GM12878 (cell line): ENCODE results near the gene INTS14. TPM values are rescaled to one million over a fixed set of nuclear protein-coding genes. Genes with fewer than 3 reads are reported as not detected.

Source experiments
- ATF7 ChIP-seq: fragments of 450-650 bp; IDR thresholded peaks from 2 replicates; pipeline ENCODE4 v1.6.1; 2016; ENCODE audit warnings: low read depth, mild to moderate bottlenecking
- BACH1 ChIP-seq: fragments of 450-650 bp; IDR thresholded peaks from 2 replicates; pipeline ENCODE4 v1.6.1; 2017; ENCODE audit warnings: mild to moderate bottlenecking, borderline replicate concordance
- CBFB ChIP-seq: IDR thresholded peaks from 2 replicates; pipeline ENCODE4 v1.6.1; 2016; ENCODE audit warnings: antibody characterized with exemption, low read depth
- CHD1 ChIP-seq: IDR thresholded peaks from 2 replicates; pipeline ENCODE4 v1.6.1; 2012; ENCODE audit warnings: low read depth, low read length, improper control_type of control experiment
- DPF2 ChIP-seq: fragments of 450-650 bp; IDR thresholded peaks from 2 replicates; pipeline ENCODE4 v1.6.1; 2017; ENCODE audit warnings: mild to moderate bottlenecking
- EED ChIP-seq: sonication (generic); IDR thresholded peaks from 2 replicates; pipeline ENCODE4 v1.6.1; 2016; ENCODE audit warnings: antibody characterized with exemption, low read depth
- EZH2 ChIP-seq: IDR thresholded peaks from 2 replicates; pipeline ENCODE4 v1.6.1; 2012; ENCODE audit warnings: low read depth, mild to moderate bottlenecking, control low read depth, inconsistent platforms, low read length, borderline replicate concordance; ENCODE audit not compliant: control insufficient read depth
- FOXM1 ChIP-seq: IDR thresholded peaks from 2 replicates; pipeline ENCODE4 v1.6.1; 2012; ENCODE audit warnings: low read depth, mild to moderate bottlenecking, inconsistent platforms, low read length, moderate library complexity
- GATAD2B ChIP-seq: fragments of 450-650 bp; conservative IDR thresholded peaks from 2 replicates; pipeline ENCODE4 v1.6.1; 2017; ENCODE audit warnings: low read depth, mild to moderate bottlenecking, moderate library complexity
- IKZF2 ChIP-seq, 2 experiments: fragments of 450-650 bp; IDR thresholded peaks; 2 replicates each; pipeline ENCODE4 v1.6.1; 2017; ENCODE audit warnings: mild to moderate bottlenecking in 2 of 2, moderate library complexity in 2 of 2
- JUNB ChIP-seq: IDR thresholded peaks from 2 replicates; pipeline ENCODE4 v1.6.1; 2016; ENCODE audit warnings: antibody characterized with exemption, mild to moderate bottlenecking
- MTA2 ChIP-seq: fragments of 450-650 bp; IDR thresholded peaks from 2 replicates; pipeline ENCODE4 v1.6.1; 2016; ENCODE audit warnings: low read depth, mild to moderate bottlenecking, moderate library complexity
- NFIC ChIP-seq: IDR thresholded peaks from 2 replicates; pipeline ENCODE4 v1.6.1; 2012; ENCODE audit warnings: low read depth, mild to moderate bottlenecking, inconsistent platforms, low read length, moderate library complexity
- NFYA ChIP-seq: IDR thresholded peaks from 2 replicates; pipeline ENCODE4 v1.6.1; 2011; ENCODE audit warnings: low read depth, mild to moderate bottlenecking, low read length, improper control_type of control experiment, borderline replicate concordance
- NR2C2 ChIP-seq: IDR thresholded peaks from 2 replicates; pipeline ENCODE4 v1.6.1; 2011; ENCODE audit warnings: borderline replicate concordance, low read depth; ENCODE audit not compliant: control insufficient read depth, insufficient read length
- RUNX3 ChIP-seq: IDR thresholded peaks from 2 replicates; pipeline ENCODE4 v1.6.1; 2012; ENCODE audit warnings: low read length, inconsistent platforms
- SMARCA5 ChIP-seq: fragments of 450-650 bp; IDR thresholded peaks from 2 replicates; pipeline ENCODE4 v1.6.1; 2017; ENCODE audit warnings: mild to moderate bottlenecking
- YBX1 ChIP-seq: fragments of 450-650 bp; IDR thresholded peaks from 2 replicates; pipeline ENCODE4 v1.6.1; 2016; ENCODE audit warnings: antibody characterized with exemption
- polyA plus RNA-seq, 11 experiments: library from polyadenylated mRNA; depleted of rRNA in 4 of 11; unstranded in 6 of 11; stranded (reverse) in 5 of 11; fragments of >200 nt; fragmentation: Nextera tagmentation in 4 of 11; fragmentation: Illumina TruSeq in 1 of 11; extraction: Ambion mirVana in 4 of 11; extraction: Trizol in 1 of 11; gene quantifications; 1 replicate in 1 of 11; 2 replicates in 10 of 11; pipeline versions ENCODE4 v1.2.1 to v1.2.3, GENCODE V29; 2011 to 2016; ENCODE audit warnings: inconsistent platforms in 2 of 11, missing spikeins in 2 of 11, low read depth in 1 of 11
- total RNA-seq, 4 experiments: library from RNA; depleted of rRNA in 3 of 4; stranded (reverse); fragments of >200 nt in 3 of 4; fragmentation: Illumina TruSeq in 1 of 4; extraction: Trizol in 1 of 4; gene quantifications; 2 replicates each; pipeline versions ENCODE4 v1.2.1 to v1.2.3, GENCODE V29; 2013 to 2021
- TF ChIP-seq, protein P1 (sequence below): fragments of 450-650 bp; IDR thresholded peaks from 2 replicates; pipeline ENCODE4 v1.6.1; 2017; ENCODE audit warnings: antibody characterized with exemption, mild to moderate bottlenecking, moderate library complexity
- TF ChIP-seq, protein P2 (sequence below): fragments of 450-650 bp; formaldehyde crosslinking; IDR thresholded peaks from 2 replicates; pipeline ENCODE4 v1.4.0; 2020; ENCODE audit warnings: mild to moderate bottlenecking, moderate library complexity
- TF ChIP-seq, protein P3 (sequence below): IDR thresholded peaks from 2 replicates; pipeline ENCODE4 v1.6.1; 2012; ENCODE audit warnings: low read depth, low read length, improper control_type of control experiment
- TF ChIP-seq, protein P4 (sequence below): IDR thresholded peaks from 2 replicates; pipeline ENCODE4 v1.6.1; 2011; ENCODE audit warnings: low read depth, mild to moderate bottlenecking, low read length, moderate library complexity, borderline replicate concordance; ENCODE audit errors: extremely low read depth
- TF ChIP-seq, protein P5 (sequence below): fragments of 450-650 bp; IDR thresholded peaks from 2 replicates; pipeline ENCODE4 v1.6.1; 2017; ENCODE audit warnings: low read depth, mild to moderate bottlenecking, moderate library complexity

INTS14 gene
- total and polyA plus RNA-seq, 10 of the 15 experiments (the other 5 are each of a cell fraction or from before 2014, with no cell fraction given) = 36.8 to 76.9 (median 47.7) TPM

DNA sequence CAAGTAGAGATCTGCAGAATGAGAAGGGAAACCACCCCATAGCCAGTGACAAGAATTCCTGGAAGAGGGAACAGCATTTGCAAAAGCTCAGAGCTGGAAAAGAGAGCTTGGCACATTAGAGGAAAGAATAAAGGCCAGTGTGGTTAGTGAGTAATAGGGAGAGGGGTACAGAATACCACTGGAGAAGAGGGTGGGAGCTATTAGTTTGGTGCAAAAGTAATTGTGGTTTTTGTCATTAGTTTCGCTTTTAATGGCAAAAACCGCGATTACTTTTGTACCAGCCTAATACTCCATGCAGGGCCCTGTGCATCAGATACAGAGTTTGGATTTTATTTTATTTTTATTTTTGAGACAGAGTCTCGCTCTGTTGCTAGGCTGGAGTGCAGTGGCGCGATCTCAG lies 20.6 kb upstream of the INTS14 start (continued):
- TF ChIP-seq, protein P1, sequence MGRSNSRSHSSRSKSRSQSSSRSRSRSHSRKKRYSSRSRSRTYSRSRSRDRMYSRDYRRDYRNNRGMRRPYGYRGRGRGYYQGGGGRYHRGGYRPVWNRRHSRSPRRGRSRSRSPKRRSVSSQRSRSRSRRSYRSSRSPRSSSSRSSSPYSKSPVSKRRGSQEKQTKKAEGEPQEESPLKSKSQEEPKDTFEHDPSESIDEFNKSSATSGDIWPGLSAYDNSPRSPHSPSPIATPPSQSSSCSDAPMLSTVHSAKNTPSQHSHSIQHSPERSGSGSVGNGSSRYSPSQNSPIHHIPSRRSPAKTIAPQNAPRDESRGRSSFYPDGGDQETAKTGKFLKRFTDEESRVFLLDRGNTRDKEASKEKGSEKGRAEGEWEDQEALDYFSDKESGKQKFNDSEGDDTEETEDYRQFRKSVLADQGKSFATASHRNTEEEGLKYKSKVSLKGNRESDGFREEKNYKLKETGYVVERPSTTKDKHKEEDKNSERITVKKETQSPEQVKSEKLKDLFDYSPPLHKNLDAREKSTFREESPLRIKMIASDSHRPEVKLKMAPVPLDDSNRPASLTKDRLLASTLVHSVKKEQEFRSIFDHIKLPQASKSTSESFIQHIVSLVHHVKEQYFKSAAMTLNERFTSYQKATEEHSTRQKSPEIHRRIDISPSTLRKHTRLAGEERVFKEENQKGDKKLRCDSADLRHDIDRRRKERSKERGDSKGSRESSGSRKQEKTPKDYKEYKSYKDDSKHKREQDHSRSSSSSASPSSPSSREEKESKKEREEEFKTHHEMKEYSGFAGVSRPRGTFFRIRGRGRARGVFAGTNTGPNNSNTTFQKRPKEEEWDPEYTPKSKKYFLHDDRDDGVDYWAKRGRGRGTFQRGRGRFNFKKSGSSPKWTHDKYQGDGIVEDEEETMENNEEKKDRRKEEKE = no peak
- TF ChIP-seq SMARCA5 (no peak), MTA2 (peak; percentile 90), GATAD2B (0 out of 2 replicates have a peak, but pooled peaks have one; percentile 27), RUNX3 (peak; percentile 98), FOXM1 (peak; percentile 49; the same call in 1 of the 2 replicates), CHD1 (no peak), EZH2 (no peak), NFYA (no peak), NR2C2 (no peak), YBX1 (no peak), ATF7 (peak; percentile 32; the same call in 1 of the 2 replicates), EED (peak; percentile 82), NFIC (peak; percentile 76), CBFB (peak; percentile 93), DPF2 (peak; percentile 75), JUNB (peak; percentile 86), IKZF2 (IDR thresholded peaks at IDR 0.05) (peak; percentile 88 to 91), BACH1 (0 out of 2 replicates have a peak, but pooled peaks have one; percentile 24)
- TF ChIP-seq, protein P2, sequence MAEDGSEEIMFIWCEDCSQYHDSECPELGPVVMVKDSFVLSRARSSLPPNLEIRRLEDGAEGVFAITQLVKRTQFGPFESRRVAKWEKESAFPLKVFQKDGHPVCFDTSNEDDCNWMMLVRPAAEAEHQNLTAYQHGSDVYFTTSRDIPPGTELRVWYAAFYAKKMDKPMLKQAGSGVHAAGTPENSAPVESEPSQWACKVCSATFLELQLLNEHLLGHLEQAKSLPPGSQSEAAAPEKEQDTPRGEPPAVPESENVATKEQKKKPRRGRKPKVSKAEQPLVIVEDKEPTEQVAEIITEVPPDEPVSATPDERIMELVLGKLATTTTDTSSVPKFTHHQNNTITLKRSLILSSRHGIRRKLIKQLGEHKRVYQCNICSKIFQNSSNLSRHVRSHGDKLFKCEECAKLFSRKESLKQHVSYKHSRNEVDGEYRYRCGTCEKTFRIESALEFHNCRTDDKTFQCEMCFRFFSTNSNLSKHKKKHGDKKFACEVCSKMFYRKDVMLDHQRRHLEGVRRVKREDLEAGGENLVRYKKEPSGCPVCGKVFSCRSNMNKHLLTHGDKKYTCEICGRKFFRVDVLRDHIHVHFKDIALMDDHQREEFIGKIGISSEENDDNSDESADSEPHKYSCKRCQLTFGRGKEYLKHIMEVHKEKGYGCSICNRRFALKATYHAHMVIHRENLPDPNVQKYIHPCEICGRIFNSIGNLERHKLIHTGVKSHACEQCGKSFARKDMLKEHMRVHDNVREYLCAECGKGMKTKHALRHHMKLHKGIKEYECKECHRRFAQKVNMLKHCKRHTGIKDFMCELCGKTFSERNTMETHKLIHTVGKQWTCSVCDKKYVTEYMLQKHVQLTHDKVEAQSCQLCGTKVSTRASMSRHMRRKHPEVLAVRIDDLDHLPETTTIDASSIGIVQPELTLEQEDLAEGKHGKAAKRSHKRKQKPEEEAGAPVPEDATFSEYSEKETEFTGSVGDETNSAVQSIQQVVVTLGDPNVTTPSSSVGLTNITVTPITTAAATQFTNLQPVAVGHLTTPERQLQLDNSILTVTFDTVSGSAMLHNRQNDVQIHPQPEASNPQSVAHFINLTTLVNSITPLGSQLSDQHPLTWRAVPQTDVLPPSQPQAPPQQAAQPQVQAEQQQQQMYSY (CRISPR knock-in tag) = no peak
- TF ChIP-seq, protein P3, sequence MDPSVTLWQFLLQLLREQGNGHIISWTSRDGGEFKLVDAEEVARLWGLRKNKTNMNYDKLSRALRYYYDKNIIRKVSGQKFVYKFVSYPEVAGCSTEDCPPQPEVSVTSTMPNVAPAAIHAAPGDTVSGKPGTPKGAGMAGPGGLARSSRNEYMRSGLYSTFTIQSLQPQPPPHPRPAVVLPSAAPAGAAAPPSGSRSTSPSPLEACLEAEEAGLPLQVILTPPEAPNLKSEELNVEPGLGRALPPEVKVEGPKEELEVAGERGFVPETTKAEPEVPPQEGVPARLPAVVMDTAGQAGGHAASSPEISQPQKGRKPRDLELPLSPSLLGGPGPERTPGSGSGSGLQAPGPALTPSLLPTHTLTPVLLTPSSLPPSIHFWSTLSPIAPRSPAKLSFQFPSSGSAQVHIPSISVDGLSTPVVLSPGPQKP = no peak
- TF ChIP-seq, protein P4, sequence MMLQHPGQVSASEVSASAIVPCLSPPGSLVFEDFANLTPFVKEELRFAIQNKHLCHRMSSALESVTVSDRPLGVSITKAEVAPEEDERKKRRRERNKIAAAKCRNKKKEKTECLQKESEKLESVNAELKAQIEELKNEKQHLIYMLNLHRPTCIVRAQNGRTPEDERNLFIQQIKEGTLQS = no peak
- TF ChIP-seq, protein P5, sequence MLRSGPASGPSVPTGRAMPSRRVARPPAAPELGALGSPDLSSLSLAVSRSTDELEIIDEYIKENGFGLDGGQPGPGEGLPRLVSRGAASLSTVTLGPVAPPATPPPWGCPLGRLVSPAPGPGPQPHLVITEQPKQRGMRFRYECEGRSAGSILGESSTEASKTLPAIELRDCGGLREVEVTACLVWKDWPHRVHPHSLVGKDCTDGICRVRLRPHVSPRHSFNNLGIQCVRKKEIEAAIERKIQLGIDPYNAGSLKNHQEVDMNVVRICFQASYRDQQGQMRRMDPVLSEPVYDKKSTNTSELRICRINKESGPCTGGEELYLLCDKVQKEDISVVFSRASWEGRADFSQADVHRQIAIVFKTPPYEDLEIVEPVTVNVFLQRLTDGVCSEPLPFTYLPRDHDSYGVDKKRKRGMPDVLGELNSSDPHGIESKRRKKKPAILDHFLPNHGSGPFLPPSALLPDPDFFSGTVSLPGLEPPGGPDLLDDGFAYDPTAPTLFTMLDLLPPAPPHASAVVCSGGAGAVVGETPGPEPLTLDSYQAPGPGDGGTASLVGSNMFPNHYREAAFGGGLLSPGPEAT = peak; percentile 41; the same call in 1 of the 2 replicates
